Stimulated activated CD8-positive, alpha-beta memory T cell treated with anti-CD3 and anti-CD28 coated beads, Interleukin-15, amount 100 ng/mL, for 1 hour (primary cell): ENCODE measurements around the gene ZSCAN31.

Experiments
- DNase-seq: peaks from one replicate; pipeline ENCODE4 v3.0.0-alpha.2; 2020; ENCODE audit warnings: low read depth

The ZSCAN31 gene

GRCh38 chr6:28353356-28353755, 17.4 kb upstream of the ZSCAN31 start:
- DNase-seq, result no peak

- no peak for DNase-seq
These were observed 15.6 kb upstream of the ZSCAN31 start for GRCh38 chr6:28351493-28351925.

GRCh38 chr6:28351087-28351486, 15.1 kb upstream of the ZSCAN31 start:
- no peak for DNase-seq

- peak; percentile 70 for DNase-seq
These were observed 14.2 kb upstream of the ZSCAN31 start, which contains the start of gene ZKSCAN3 for GRCh38 chr6:28349892-28350737. Gene ZKSCAN3 (plus strand): TSS chr6:28349947. CDS start chr6:28359587, 9,640 bp downstream.

- no peak for DNase-seq
These were observed 13.5 kb upstream of the ZSCAN31 start for GRCh38 chr6:28349344-28349891.

GRCh38 chr6:28347119-28347518, 11.2 kb upstream of the ZSCAN31 start:
- no peak for DNase-seq

GRCh38 chr6:28345201-28345600, 9.3 kb upstream of the ZSCAN31 start:
- no peak for DNase-seq

GRCh38 chr6:28343898-28344677, 8.1 kb upstream of the ZSCAN31 start:
- DNase-seq, result no peak

GRCh38 chr6:28340310-28341095, 4.6 kb upstream of the ZSCAN31 start:
- no peak for DNase-seq

- no peak for DNase-seq
These were observed 1.2 kb upstream of the ZSCAN31 start for GRCh38 chr6:28337121-28337520.

- no peak for DNase-seq
These were observed 554 bp upstream of the ZSCAN31 start for GRCh38 chr6:28336284-28337120.

- DNase-seq, result no peak
These were observed 846 bp downstream of the ZSCAN31 start for GRCh38 chr6:28335040-28335563.

GRCh38 chr6:28334286-28335039, 1.5 kb downstream of the ZSCAN31 start:
- DNase-seq, result no peak

- no peak for DNase-seq
These were observed 2.3 kb downstream of the ZSCAN31 start for GRCh38 chr6:28333599-28334018.

GRCh38 chr6:28333047-28333446, 2.9 kb downstream of the ZSCAN31 start:
- no peak for DNase-seq

GRCh38 chr6:28330041-28330440, 5.9 kb downstream of the ZSCAN31 start:
- no peak for DNase-seq

GRCh38 chr6:28326371-28326948, 9.5 kb downstream of the ZSCAN31 start:
- DNase-seq, result no peak

- no peak for DNase-seq
These were observed 12.0 kb downstream of the ZSCAN31 start for GRCh38 chr6:28323813-28324424.

- no peak for DNase-seq
These were observed 13.3 kb downstream of the ZSCAN31 start for GRCh38 chr6:28322661-28323060.
